ENCODE measurements around the gene VANGL2.

Gene VANGL2

GRCh38 chr1:160467576-160467975 lies 67.2 kb downstream of the VANGL2 start:
- no peak overlapping the region for H3K4me3 ChIP-seq (ENCODE audit: low read length)
- no peak for DNase-seq (ENCODE audit: low read depth)
- TF ChIP-seq CTCF (IDR thresholded peaks at IDR 0.05; ENCODE audit: insufficient read depth, low read depth, low read length, missing control alignments), result no peak

- TF ChIP-seq CTCF (IDR thresholded peaks at IDR 0.05; ENCODE audit: insufficient read depth, low read depth, low read length, missing control alignments), result no peak
- DNase-seq (ENCODE audit: low read depth), result no peak
- no peak overlapping the region for H3K4me3 ChIP-seq (ENCODE audit: low read length)
These were observed 70.9 kb downstream of the VANGL2 start for GRCh38 chr1:160471253-160471652.

- no peak for DNase-seq (ENCODE audit: low read depth)
- no peak for TF ChIP-seq CTCF (IDR thresholded peaks at IDR 0.05; ENCODE audit: insufficient read depth, low read depth, low read length, missing control alignments)
- H3K4me3 ChIP-seq (ENCODE audit: low read length), result no peak overlapping the region
These were observed 71.7 kb downstream of the VANGL2 start for GRCh38 chr1:160472112-160472511.

DNA sequence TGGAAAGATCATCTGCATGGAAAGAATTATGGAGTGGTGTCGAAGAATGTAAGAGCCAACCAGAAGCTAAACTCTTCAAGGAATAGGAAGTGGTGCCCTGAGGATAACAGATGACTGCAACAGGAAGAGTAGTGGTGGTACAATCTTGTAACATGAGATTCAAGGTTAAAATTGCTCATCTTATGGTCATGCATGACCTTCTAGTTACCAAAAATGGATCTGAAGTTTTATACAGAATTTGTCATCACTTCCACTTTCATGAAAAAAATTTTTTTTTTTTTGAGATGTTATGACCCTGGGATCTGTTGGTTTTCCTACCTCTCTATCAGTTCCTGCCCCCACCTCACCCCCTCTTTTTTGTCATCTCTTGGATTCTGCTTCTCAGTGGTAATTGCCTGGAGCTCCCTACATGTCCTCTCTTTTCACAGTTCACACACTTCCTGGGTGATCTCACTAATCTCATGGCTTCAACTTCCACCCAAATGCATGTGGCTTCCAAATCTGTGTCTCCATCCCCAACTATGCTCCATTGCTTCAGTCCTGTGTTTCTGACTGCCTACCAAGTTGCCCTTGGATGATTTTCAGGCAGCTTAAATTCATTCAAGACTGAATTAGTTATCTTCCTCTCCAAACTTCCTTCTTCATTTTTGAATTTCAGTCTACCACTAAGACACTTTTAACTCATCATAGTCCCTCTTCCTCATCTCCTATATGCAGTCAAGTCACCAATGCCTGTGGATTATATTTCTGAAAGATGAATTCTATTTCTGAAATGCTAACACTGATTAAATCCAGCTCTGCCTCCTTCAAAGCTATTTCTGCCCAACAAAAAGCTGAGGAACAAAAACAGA lies 74.3 kb downstream of the VANGL2 start:
- TF ChIP-seq CTCF (IDR thresholded peaks at IDR 0.05; ENCODE audit: insufficient read depth, low read depth, low read length, missing control alignments), result no peak
- H3K4me3 ChIP-seq (ENCODE audit: low read length), result no peak overlapping the region
- no peak for DNase-seq (ENCODE audit: low read depth)
